NOMO-1 treated with dmso at 0.1 percent for 144 hours (cell line): ENCODE data around the gene GPR137B.

Source experiments
- DNase-seq: peaks from one replicate; lab custom pipeline; 2025; ENCODE audit not compliant: unreplicated experiment; lab: John Stamatoyannopoulos, UW

Gene GPR137B

DNA sequence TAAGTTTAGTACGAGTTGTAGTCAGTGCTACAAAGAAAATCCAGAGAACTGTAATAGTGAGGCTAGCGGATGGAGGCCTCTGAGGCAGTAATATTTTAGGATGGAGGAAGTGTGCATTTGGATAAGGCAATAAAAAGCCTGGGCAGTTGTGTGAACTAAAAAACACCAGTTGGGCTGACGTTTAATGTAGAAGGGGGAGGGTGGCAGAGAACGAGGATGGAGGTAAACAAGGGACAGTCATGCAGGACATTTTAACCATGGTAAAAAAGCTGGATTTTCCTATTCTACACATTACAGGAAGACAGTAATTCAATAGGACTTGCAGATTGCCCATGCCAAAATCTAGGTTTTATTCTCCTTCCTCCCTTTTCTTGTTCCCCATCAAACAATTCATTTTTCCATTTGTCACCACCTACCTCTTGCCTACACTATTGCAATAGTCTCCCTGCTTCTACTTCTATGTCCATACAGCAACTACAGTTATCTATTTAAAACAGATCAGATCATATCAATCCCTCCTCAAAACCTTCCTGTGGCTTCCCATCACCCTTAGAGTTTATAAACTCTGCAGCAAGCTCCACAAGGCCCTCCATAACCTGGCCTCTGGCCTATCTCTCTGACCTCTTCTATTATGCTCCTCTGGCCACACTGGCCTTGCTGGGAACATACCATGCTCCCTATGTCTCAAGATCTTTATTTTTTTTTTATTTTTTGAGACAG lies 111.7 kb downstream of the GPR137B start:
- DNase-seq: no peak

DNA sequence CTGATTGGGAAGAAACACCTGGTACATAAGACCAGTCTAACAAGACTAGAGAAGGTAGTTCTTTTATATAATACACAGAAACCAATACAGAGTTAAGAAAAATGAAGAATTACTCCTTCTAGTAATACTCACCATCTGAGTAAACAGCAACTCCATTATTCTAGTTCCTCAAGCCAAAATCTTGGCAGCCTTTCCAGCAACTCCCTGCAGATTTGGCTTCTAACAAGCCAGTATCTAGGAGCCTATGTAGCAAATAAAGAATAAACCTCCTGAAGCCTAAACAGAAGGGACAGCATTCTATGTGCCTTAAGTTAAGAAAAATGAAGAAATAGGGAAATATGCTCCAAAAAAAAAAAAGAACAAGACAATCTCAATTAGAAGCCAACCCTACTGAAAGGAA lies 114.9 kb downstream of the GPR137B start:
- no peak for DNase-seq

DNA sequence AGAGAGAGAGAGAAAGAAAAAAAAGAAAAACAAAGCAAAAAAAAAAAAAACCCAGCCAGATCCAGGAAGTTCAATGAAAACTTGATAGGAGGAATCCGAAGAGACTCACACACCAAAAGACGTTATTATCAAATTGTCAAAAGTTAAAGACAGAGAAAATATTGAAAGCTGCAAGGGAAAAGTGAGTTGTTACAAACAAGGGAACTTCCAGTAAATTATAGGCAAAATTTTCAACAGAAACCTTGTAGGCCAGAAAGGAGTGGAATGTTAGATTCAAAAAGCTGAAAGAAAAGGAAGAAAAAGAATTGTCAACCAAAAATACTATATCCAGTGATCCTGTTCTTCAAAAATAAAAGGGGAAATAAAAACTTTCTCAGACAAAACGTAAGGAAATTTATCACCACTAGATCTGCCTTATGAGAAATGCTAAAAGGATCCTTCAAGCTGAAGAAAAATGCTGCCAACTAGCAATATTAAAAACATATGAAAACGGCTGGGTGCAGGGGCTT lies 115.8 kb downstream of the GPR137B start:
- DNase-seq: no peak
